GM12878 (cell line): Measurements from ENCODE around the gene HIP1. TPM values are rescaled to one million over a fixed set of nuclear protein-coding genes. Genes with fewer than 3 reads are reported as not detected.

Experiments
- ATAC-seq: fragments of 200-7000 bp; cut with Tn5 transposase; 3 replicates; pipeline ENCODE4 v1.9.1; 2020; ENCODE audit warnings: mild to moderate bottlenecking, moderate library complexity
- BruUV-seq: library from RNA; stranded (reverse); fragments of 400-500 nt; replicated peaks from 2 replicates; lab custom pipeline; 2021; lab: Mats Ljungman, UMichigan
- CTCF ChIA-PET: fragments of 300-600 bp; sonication (Branson Sonifier 250); formaldehyde crosslinking; extraction: SDS; loops from one replicate; lab custom pipeline; 2021; ENCODE audit warnings: inconsistent platforms; lab: Yijun Ruan, JAX
- POLR2A ChIA-PET: fragments of 350-600 bp; formaldehyde crosslinking; extraction: SDS; loops from one replicate; lab custom pipeline; 2021; ENCODE audit warnings: inconsistent platforms; lab: Charles Lee
- RAD21 ChIA-PET: fragments of 300-600 bp; sonication (Branson Sonifier 250); formaldehyde crosslinking; loops from one replicate; lab custom pipeline; 2023; ENCODE audit warnings: antibody characterized with exemption; ENCODE audit not compliant: unreplicated experiment; lab: Charles Lee
- SMC1A ChIA-PET: fragments of 300-600 bp; sonication (Branson Sonifier 250); formaldehyde crosslinking; loops from one replicate; lab custom pipeline; 2023; ENCODE audit not compliant: unreplicated experiment, uncharacterized antibody; lab: Charles Lee
- DNase-seq: peaks from one replicate; pipeline ENCODE4 v3.0.0-alpha.2; 2011; ENCODE audit warnings: low read depth, low spot score
- FAIRE-seq: peaks from 3 replicates; lab custom pipeline; 2011; peaks lifted over from hg19 to GRCh38; lab: Jason Lieb, UNC
- H2AFZ ChIP-seq: 2 replicates; pipeline ENCODE4 v1.6.0; 2011; ENCODE audit warnings: low read depth, low read length, control low read depth; ENCODE audit not compliant: control insufficient read depth
- H3K27ac ChIP-seq: 2 replicates; pipeline ENCODE4 v1.5.1; 2011; ENCODE audit warnings: control low read depth; ENCODE audit not compliant: control insufficient read depth, insufficient read depth
- H3K27me3 ChIP-seq, 2 experiments: replicated peaks in 1 of 2; 2 replicates each; pipeline versions ENCODE4 v1.6.0 to v1.6.1; 2011; ENCODE audit warnings: low read length in 1 of 2; ENCODE audit not compliant: control insufficient read depth in 2 of 2, insufficient read depth in 2 of 2
- H3K36me3 ChIP-seq, 2 experiments: 2 replicates each; pipeline ENCODE4 v1.5.1; 2011; ENCODE audit warnings: low read length in 1 of 2; ENCODE audit not compliant: control insufficient read depth in 2 of 2, insufficient read depth in 2 of 2
- H3K4me1 ChIP-seq: 2 replicates; pipeline ENCODE4 v1.6.1; 2011; ENCODE audit warnings: mild to moderate bottlenecking, low read length, moderate library complexity, mixed read lengths; ENCODE audit not compliant: control insufficient read depth, insufficient read depth
- H3K4me2 ChIP-seq: 2 replicates; pipeline ENCODE4 v1.6.0; 2011; ENCODE audit warnings: control low read depth; ENCODE audit not compliant: control insufficient read depth, insufficient read depth
- H3K4me3 ChIP-seq: fragments of 200-600 bp; sonication (generic); 2 replicates; pipeline ENCODE4 v1.5.1; 2016
- H3K79me2 ChIP-seq: 2 replicates; pipeline ENCODE4 v1.6.0; 2011; ENCODE audit warnings: low read length; ENCODE audit not compliant: control insufficient read depth, insufficient read depth
- H3K9ac ChIP-seq: 2 replicates; pipeline ENCODE4 v1.8.0; 2011; ENCODE audit warnings: low read length, control low read depth, mixed read lengths; ENCODE audit not compliant: control insufficient read depth, insufficient read depth
- H3K9me3 ChIP-seq: replicated peaks from 3 replicates; pipeline ENCODE4 v1.5.1; 2011; ENCODE audit warnings: mild to moderate bottlenecking, low read length; ENCODE audit not compliant: control insufficient read depth, insufficient read depth
- H4K20me1 ChIP-seq: 2 replicates; pipeline ENCODE4 v1.6.0; 2011; ENCODE audit not compliant: control insufficient read depth, insufficient read depth
- ASH2L ChIP-seq: fragments of 300-600, 200-600 bp; sonication (generic); IDR thresholded peaks from 2 replicates; pipeline ENCODE4 v1.6.1; 2017; ENCODE audit warnings: low read depth, mild to moderate bottlenecking, borderline replicate concordance
- CBFB ChIP-seq: IDR thresholded peaks from 2 replicates; pipeline ENCODE4 v1.6.1; 2016; ENCODE audit warnings: antibody characterized with exemption, low read depth
- ESRRA ChIP-seq: IDR thresholded peaks from 2 replicates; pipeline ENCODE4 v1.6.1; 2012; ENCODE audit warnings: mild to moderate bottlenecking, low read length, improper control_type of control experiment
- GABPA ChIP-seq: IDR thresholded peaks from 2 replicates; pipeline ENCODE4 v1.6.1; 2014; ENCODE audit warnings: antibody characterized with exemption, low read depth, mild to moderate bottlenecking, inconsistent platforms
- HDGF ChIP-seq: fragments of 450-650 bp; IDR thresholded peaks from 2 replicates; pipeline ENCODE4 v1.6.1; 2016; ENCODE audit warnings: antibody characterized with exemption
- JUNB ChIP-seq: IDR thresholded peaks from 2 replicates; pipeline ENCODE4 v1.6.1; 2016; ENCODE audit warnings: antibody characterized with exemption, mild to moderate bottlenecking
- JUND ChIP-seq: IDR thresholded peaks from 2 replicates; pipeline ENCODE4 v1.6.1; 2012; ENCODE audit warnings: low read depth, mild to moderate bottlenecking, low read length, improper control_type of control experiment, moderate library complexity
- MEF2B ChIP-seq: fragments of 450-650 bp; IDR thresholded peaks from 2 replicates; pipeline ENCODE4 v1.6.1; 2018; ENCODE audit warnings: mild to moderate bottlenecking, moderate library complexity; ENCODE audit not compliant: partially characterized antibody, poor library complexity, severe bottlenecking
- NR2C2 ChIP-seq: IDR thresholded peaks from 2 replicates; pipeline ENCODE4 v1.6.1; 2011; ENCODE audit warnings: borderline replicate concordance, low read depth; ENCODE audit not compliant: control insufficient read depth, insufficient read length
- SMAD1 ChIP-seq: fragments of 450-650 bp; IDR thresholded peaks from 2 replicates; pipeline ENCODE4 v1.6.1; 2018; ENCODE audit warnings: mild to moderate bottlenecking, low read depth; ENCODE audit not compliant: partially characterized antibody
- SUPT20H ChIP-seq: IDR thresholded peaks from 2 replicates; pipeline ENCODE4 v1.6.1; 2011; ENCODE audit warnings: low read depth, mild to moderate bottlenecking, low read length, moderate library complexity, borderline replicate concordance; ENCODE audit not compliant: control insufficient read depth
- SUZ12 ChIP-seq: fragments of 200-600 bp; sonication (generic); IDR thresholded peaks from one replicate; pipeline ENCODE4 v1.6.1; 2018; ENCODE audit warnings: antibody characterized with exemption, mild to moderate bottlenecking; ENCODE audit not compliant: unreplicated experiment
- USF1 ChIP-seq: IDR thresholded peaks from 2 replicates; pipeline ENCODE4 v1.6.1; 2011; ENCODE audit warnings: borderline replicate concordance, low read depth, mild to moderate bottlenecking, moderate library complexity, mixed read lengths, low read length; ENCODE audit not compliant: insufficient read depth; ENCODE audit errors: extremely low read length
- ZNF217 ChIP-seq: fragments of 450-650 bp; IDR thresholded peaks from 2 replicates; pipeline ENCODE4 v1.6.1; 2017; ENCODE audit warnings: antibody characterized with exemption, mild to moderate bottlenecking
- WGBS: methylation state at CpG from one replicate; pipeline ENCODE4 v1.1.6; 2016; ENCODE audit warnings: low lambda C conversion rate; ENCODE audit not compliant: insufficient replicate concordance, insufficient coverage; ENCODE audit errors: missing lambda C conversion rate; 5-methylcytosine and 5-hydroxymethylcytosine counted together
- in situ Hi-C: fragments of 300-500 bp; cut with MboI; formaldehyde crosslinking; loops from 9 replicates; pipeline ENCODE4 v1.14.3; 2018; ENCODE audit warnings: mixed read lengths
- intact Hi-C: fragments of 100-400 bp; cut with micrococcal nuclease; formaldehyde crosslinking; loops from one replicate; pipeline ENCODE4 v1.14.2; 2022; ENCODE audit not compliant: unreplicated experiment
- polyA plus RNA-seq, 11 experiments: library from polyadenylated mRNA; depleted of rRNA in 4 of 11; unstranded in 6 of 11; stranded (reverse) in 5 of 11; fragments of >200 nt; fragmentation: Nextera tagmentation in 4 of 11; fragmentation: Illumina TruSeq in 1 of 11; extraction: Ambion mirVana in 4 of 11; extraction: Trizol in 1 of 11; gene quantifications; 1 replicate in 1 of 11; 2 replicates in 10 of 11; pipeline versions ENCODE4 v1.2.1 to v1.2.3, GENCODE V29; 2011 to 2016; ENCODE audit warnings: inconsistent platforms in 2 of 11, missing spikeins in 2 of 11, low read depth in 1 of 11
- total RNA-seq, 4 experiments: library from RNA; depleted of rRNA in 3 of 4; stranded (reverse); fragments of >200 nt in 3 of 4; fragmentation: Illumina TruSeq in 1 of 4; extraction: Trizol in 1 of 4; gene quantifications; 2 replicates each; pipeline versions ENCODE4 v1.2.1 to v1.2.3, GENCODE V29; 2013 to 2021
- TF ChIP-seq, protein P1 (sequence below): fragments of 450-650 bp; IDR thresholded peaks from 2 replicates; pipeline ENCODE4 v1.6.1; 2017; ENCODE audit warnings: mild to moderate bottlenecking

Gene HIP1
- total and polyA plus RNA-seq, 10 of the 15 experiments (the other 5 are each of a cell fraction or from before 2014, with no cell fraction given) = 1.2 to 9.7 (median 3.2) TPM

- no peaks in the 10 kb centered on the region for H3K79me2 ChIP-seq
- ChIA-PET POLR2A (interaction anchor here (0.5 kb wide), 1 partner anchor 49 kb away, joined by 3 read pairs; no protein-coding TSS in a partner anchor), CTCF (no interaction called here), RAD21 (no interaction called here), SMC1A (no interaction called here)
- no peaks in the 10 kb centered on the region for H3K36me3 ChIP-seq
- no peak for DNase-seq
- H3K9ac ChIP-seq = no peak overlapping the region
- in situ Hi-C loops (no loop called here), intact Hi-C loops (no loop called here)
- H3K4me3 ChIP-seq = no peak overlapping the region
- no peak for FAIRE-seq
- BruUV-seq = no TSS peak
- no peaks in the 10 kb centered on the region for H3K9me3 ChIP-seq
- H3K27me3 ChIP-seq = no peaks in the 10 kb centered on the region
- no peaks in the 10 kb centered on the region for H4K20me1 ChIP-seq
- H3K4me1 ChIP-seq = peaks cover 3% of the 10 kb centered on the region
- no peak overlapping the region for H3K27ac ChIP-seq
- no peak overlapping the region for H2AFZ ChIP-seq
- no peak for TF ChIP-seq ASH2L
- TF ChIP-seq ZNF217 = no peak
- no peak for TF ChIP-seq MEF2B
- TF ChIP-seq, protein P1, sequence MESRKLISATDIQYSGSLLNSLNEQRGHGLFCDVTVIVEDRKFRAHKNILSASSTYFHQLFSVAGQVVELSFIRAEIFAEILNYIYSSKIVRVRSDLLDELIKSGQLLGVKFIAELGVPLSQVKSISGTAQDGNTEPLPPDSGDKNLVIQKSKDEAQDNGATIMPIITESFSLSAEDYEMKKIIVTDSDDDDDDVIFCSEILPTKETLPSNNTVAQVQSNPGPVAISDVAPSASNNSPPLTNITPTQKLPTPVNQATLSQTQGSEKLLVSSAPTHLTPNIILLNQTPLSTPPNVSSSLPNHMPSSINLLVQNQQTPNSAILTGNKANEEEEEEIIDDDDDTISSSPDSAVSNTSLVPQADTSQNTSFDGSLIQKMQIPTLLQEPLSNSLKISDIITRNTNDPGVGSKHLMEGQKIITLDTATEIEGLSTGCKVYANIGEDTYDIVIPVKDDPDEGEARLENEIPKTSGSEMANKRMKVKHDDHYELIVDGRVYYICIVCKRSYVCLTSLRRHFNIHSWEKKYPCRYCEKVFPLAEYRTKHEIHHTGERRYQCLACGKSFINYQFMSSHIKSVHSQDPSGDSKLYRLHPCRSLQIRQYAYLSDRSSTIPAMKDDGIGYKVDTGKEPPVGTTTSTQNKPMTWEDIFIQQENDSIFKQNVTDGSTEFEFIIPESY = no peak
- TF ChIP-seq SUPT20H = no peak
- no peak for TF ChIP-seq HDGF
- no peak for TF ChIP-seq GABPA
- no peak for TF ChIP-seq CBFB
- TF ChIP-seq JUND = no peak
- TF ChIP-seq SUZ12 = no peak
- TF ChIP-seq NR2C2 = no peak
- TF ChIP-seq SMAD1 = no peak
- TF ChIP-seq USF1 = no peak
- TF ChIP-seq JUNB = no peak
- TF ChIP-seq ESRRA = no peak
- ATAC-seq = no peak
- no peak overlapping the region for H3K4me2 ChIP-seq
- 96% methylated on average over 6 of the region's 6 CpGs for WGBS
Measured at GRCh38 chr7:75579899-75580298, 158.8 kb downstream of the HIP1 start.
